Prostate gland (tissue), 2 donors: ENCODE measurements around the gene APPL2. TPM values are rescaled to one million over a fixed set of nuclear protein-coding genes. Genes with fewer than 3 reads are reported as not detected.

Experiments
- DNase-seq: peaks from one replicate; pipeline ENCODE4 v3.0.0-alpha.2; 2019; ENCODE audit warnings: low spot score
- H3K27ac ChIP-seq, 2 donors: fragments of 200-600 bp; sonication (generic); 2 replicates each; pipeline ENCODE4 v1.5.1; 2017 to 2019
- H3K27me3 ChIP-seq: fragments of 200-600 bp; sonication (generic); replicated peaks from 2 replicates; pipeline ENCODE4 v1.5.1; 2019; ENCODE audit not compliant: insufficient read depth
- H3K36me3 ChIP-seq, 2 donors: fragments of 200-600 bp; sonication (generic); 1 replicate in 1 of 2; 2 replicates in 1 of 2; pipeline versions ENCODE4 v1.5.1 to v1.8.1; 2017 to 2019
- H3K4me1 ChIP-seq: fragments of 200-600 bp; sonication (generic); replicated peaks from 2 replicates; pipeline ENCODE4 v1.5.1; 2019
- H3K4me3 ChIP-seq, 2 donors: fragments of 200-600 bp; sonication (generic); 2 replicates each; pipeline ENCODE4 v1.5.1; 2017 to 2019
- H3K9me3 ChIP-seq: fragments of 200-600 bp; sonication (generic); 2 replicates; pipeline ENCODE4 v1.5.1; 2017
- POLR2A ChIP-seq: fragments of 450-650 bp; IDR thresholded peaks from one replicate; pipeline ENCODE4 v1.6.1; 2016; ENCODE audit warnings: antibody characterized with exemption, mild to moderate bottlenecking
- POLR2AphosphoS5 ChIP-seq: sonication (generic); formaldehyde crosslinking; IDR thresholded peaks from one replicate; pipeline ENCODE4 v1.6.1; 2017; ENCODE audit warnings: antibody characterized with exemption
- WGBS: methylation state at CpG from one replicate; pipeline ENCODE4 v1.1.5; 2018; 5-methylcytosine and 5-hydroxymethylcytosine counted together
- intact Hi-C: fragments of 100-400 bp; cut with DNase I; formaldehyde crosslinking; loops from one replicate; pipeline ENCODE4 v1.14.2; 2022
- total RNA-seq, 2 donors: library from RNA; depleted of rRNA; stranded (reverse); fragments of >200 nt; gene quantifications; one replicate each; pipeline ENCODE4 v1.1.0, GENCODE V29; 2016
- TF ChIP-seq, protein P1 (sequence below), 4 experiments: fragments of 200-600 bp in 2 of 4; fragments of 450-650 bp in 2 of 4; sonication (generic) in 2 of 4; IDR thresholded peaks; 1 replicate in 3 of 4; 2 replicates in 1 of 4; pipeline ENCODE4 v1.5.1; 2016 to 2019; ENCODE audit warnings: antibody characterized with exemption in 4 of 4, mild to moderate bottlenecking in 2 of 4, moderate library complexity in 2 of 4

APPL2 gene
- total RNA-seq, 2 donors from 2014 or later, result 72.0 to 110 TPM

DNA sequence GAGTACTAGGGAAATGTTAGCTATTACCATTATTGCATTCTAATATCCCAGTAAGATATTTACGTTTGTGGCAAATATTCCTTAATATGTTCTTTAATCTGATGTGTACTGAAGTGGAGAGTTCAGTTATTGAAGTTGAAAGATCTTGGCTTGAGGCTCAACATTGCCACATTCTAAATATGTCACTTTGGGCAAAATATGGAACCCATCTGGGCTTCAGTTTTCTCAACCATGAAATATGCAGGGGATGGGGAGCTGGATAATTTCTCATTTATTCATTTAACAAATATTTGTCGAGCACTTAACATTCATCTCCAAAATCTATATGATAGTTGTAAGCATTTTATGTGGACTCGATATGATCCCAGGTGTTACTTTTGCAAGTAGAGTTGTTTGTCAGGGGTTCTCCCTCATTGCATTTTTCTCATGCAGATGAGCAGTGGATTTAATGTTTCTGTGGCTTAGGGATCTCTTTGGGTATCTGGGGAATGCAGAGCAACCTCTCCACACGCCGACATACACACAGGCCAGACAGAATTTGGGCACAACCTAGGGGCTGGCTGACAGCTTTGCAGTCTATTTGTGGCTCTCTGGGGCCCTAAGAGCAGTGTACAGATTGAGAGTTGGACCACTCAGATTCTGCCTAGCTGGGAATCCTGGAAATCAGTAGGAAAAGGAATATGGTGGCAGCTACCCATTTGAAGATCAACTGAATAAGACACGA, 26.6 kb upstream of the APPL2 start:
- no peaks in the 10 kb centered on the region for H3K9me3 ChIP-seq
- no peak for DNase-seq
- no peaks in the 10 kb centered on the region for H3K36me3 ChIP-seq
- no peak for TF ChIP-seq POLR2AphosphoS5
- no peak for TF ChIP-seq POLR2A
- TF ChIP-seq, protein P1, sequence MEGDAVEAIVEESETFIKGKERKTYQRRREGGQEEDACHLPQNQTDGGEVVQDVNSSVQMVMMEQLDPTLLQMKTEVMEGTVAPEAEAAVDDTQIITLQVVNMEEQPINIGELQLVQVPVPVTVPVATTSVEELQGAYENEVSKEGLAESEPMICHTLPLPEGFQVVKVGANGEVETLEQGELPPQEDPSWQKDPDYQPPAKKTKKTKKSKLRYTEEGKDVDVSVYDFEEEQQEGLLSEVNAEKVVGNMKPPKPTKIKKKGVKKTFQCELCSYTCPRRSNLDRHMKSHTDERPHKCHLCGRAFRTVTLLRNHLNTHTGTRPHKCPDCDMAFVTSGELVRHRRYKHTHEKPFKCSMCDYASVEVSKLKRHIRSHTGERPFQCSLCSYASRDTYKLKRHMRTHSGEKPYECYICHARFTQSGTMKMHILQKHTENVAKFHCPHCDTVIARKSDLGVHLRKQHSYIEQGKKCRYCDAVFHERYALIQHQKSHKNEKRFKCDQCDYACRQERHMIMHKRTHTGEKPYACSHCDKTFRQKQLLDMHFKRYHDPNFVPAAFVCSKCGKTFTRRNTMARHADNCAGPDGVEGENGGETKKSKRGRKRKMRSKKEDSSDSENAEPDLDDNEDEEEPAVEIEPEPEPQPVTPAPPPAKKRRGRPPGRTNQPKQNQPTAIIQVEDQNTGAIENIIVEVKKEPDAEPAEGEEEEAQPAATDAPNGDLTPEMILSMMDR (IDR thresholded peaks at IDR 0.05), result no peak
- no peaks in the 10 kb centered on the region for H3K27me3 ChIP-seq
- WGBS, result 83% methylated on average over 6 of the region's 6 CpGs
- no peak overlapping the region for H3K4me3 ChIP-seq
- intact Hi-C loops, result no loop called here
- H3K4me1 ChIP-seq, result no peaks in the 10 kb centered on the region
- H3K27ac ChIP-seq, result no peak overlapping the region

DNA sequence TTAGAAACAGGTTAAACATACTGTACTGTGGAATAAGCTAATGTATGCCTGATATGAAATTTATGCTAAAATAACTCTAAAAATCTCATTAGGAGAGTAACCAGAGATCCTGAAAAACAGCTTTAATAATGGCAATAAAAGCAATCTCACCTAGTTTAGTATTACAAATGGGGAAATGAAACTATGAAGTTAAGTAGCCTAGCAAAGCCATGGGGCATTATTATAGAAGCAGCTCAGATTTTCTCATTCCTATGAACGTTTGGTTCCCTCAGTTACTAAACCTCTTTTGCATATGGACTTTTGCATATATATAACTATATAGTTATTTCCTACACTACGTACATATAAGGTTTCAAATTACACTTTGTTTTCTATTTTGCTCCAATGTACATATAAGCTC, 25.0 kb upstream of the APPL2 start:
- no peak overlapping the region for H3K27ac ChIP-seq
- TF ChIP-seq POLR2AphosphoS5 (no peak), POLR2A (no peak)
- TF ChIP-seq, protein P1 (IDR thresholded peaks at IDR 0.05), result no peak
- H3K27me3 ChIP-seq, result no peaks in the 10 kb centered on the region
- 43% methylated on average over 2 of the region's 2 CpGs for WGBS
- no peaks in the 10 kb centered on the region for H3K9me3 ChIP-seq
- H3K36me3 ChIP-seq, result no peaks in the 10 kb centered on the region
- no peak overlapping the region for H3K4me3 ChIP-seq
- H3K4me1 ChIP-seq, result no peaks in the 10 kb centered on the region
- intact Hi-C loops, result no loop called here
- DNase-seq, result no peak

DNA sequence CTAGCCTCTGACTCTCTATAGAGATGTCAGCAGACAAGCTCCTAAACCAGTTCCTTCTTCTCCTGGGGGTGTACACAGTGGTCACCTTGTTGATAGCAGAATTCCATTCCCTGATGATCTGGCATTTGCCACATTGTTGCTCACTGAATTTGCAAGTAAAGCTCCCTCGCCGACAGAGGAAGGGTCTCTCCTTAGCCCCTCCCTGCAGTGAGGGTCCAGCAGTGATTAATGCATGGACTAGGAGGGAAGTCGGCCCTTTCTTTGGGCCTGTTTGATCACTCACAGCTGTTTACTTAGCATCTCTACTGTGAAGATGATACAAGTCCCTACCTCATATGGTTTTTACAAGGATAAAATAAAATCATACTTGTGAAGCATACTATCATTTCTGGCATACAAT, 23.3 kb upstream of the APPL2 start:
- 83% methylated on average over 3 of the region's 3 CpGs for WGBS
- Histone ChIP-seq H3K4me1 (no peaks in the 10 kb centered on the region), H3K4me3 (no peak overlapping the region), H3K9me3 (no peaks in the 10 kb centered on the region), H3K36me3 (no peaks in the 10 kb centered on the region), H3K27ac (no peak overlapping the region), H3K27me3 (no peaks in the 10 kb centered on the region)
- intact Hi-C loops, result no loop called here
- DNase-seq, result no peak
- TF ChIP-seq POLR2A (no peak), POLR2AphosphoS5 (no peak)
- TF ChIP-seq, protein P1 (IDR thresholded peaks at IDR 0.05), result no peak

DNA sequence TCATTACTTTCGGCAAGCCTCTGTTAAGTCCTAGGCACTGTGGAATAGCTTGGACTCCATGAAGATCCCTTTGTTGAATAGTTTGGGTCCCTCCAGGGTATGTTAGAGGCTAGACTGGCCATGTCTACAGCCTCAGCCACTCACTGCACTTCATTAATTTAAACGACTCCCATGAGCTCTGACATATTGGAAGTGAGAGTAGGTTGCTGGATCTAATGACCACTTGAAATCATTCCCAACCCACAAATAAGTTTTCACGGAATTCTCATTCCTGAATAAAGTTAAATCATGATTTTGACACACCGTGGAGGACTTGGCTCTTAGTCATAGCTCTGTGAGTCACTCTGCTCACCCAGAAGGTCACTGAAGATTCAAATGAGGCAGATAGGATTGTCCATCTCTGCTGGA, 21.4 kb upstream of the APPL2 start:
- DNase-seq, result no peak
- no peaks in the 10 kb centered on the region for H3K36me3 ChIP-seq
- 52% methylated on average over 4 of the region's 4 CpGs for WGBS

More for the DNA sequence above, 21.4 kb upstream of the APPL2 start:
- Histone ChIP-seq H3K9me3 (no peaks in the 10 kb centered on the region), H3K4me1 (no peaks in the 10 kb centered on the region), H3K27me3 (no peaks in the 10 kb centered on the region), H3K4me3 (no peak overlapping the region), H3K27ac (no peak overlapping the region)
- intact Hi-C loops, result no loop called here
- TF ChIP-seq POLR2A (no peak), POLR2AphosphoS5 (no peak)
- TF ChIP-seq, protein P1 (IDR thresholded peaks at IDR 0.05), result no peak
